A549 (cell line): ENCODE measurements around the gene GTF2A2. TPM values are rescaled to one million over a fixed set of nuclear protein-coding genes. Genes with fewer than 3 reads are reported as not detected.
A peak's percentile ranks its signal among the peaks of the same experiment; 100 is the strongest.

Source experiments
- ATAC-seq, 2 experiments: fragments of 200-7000 bp in 1 of 2; fragments of >200 bp in 1 of 2; cut with Nextera tagmentation in 1 of 2; cut with Tn5 transposase in 1 of 2; 3 replicates each; pipeline versions ENCODE4 v1.8.0 to v1.9.1; 2018 to 2020; ENCODE audit warnings: mild to moderate bottlenecking in 1 of 2, moderate library complexity in 1 of 2
- CTCF ChIA-PET: fragments of 300-600 bp; sonication (Branson Sonifier 250); formaldehyde crosslinking; extraction: SDS; loops from one replicate; lab custom pipeline; 2021; ENCODE audit warnings: antibody characterized with exemption, inconsistent platforms; lab: Yijun Ruan, JAX
- POLR2A ChIA-PET: fragments of 350-600 bp; formaldehyde crosslinking; extraction: SDS; loops from one replicate; lab custom pipeline; 2021; ENCODE audit warnings: antibody characterized with exemption, inconsistent platforms; lab: Yijun Ruan, JAX
- DNase-seq, 2 experiments: peaks; one replicate each; pipeline versions ENCODE4 v3.0.0 to v3.0.0-alpha.2; 2011 to 2016; ENCODE audit warnings: low read depth in 1 of 2, low spot score in 1 of 2
- FAIRE-seq: peaks from 2 replicates; lab custom pipeline; 2011; peaks lifted over from hg19 to GRCh38; lab: Jason Lieb, UNC
- H3K27ac ChIP-seq, 2 experiments: fragments of >200 bp; sonication (Bioruptor Twin); formaldehyde crosslinking; 3 replicates each; pipeline ENCODE4 v1.5.1; 2016 to 2017
- H3K4me1 ChIP-seq: fragments of >200 bp; sonication (Bioruptor Twin); formaldehyde crosslinking; 3 replicates; pipeline ENCODE4 v1.6.1; 2016
- H3K4me2 ChIP-seq: fragments of >200 bp; sonication (Bioruptor Twin); formaldehyde crosslinking; 3 replicates; pipeline ENCODE4 v1.6.1; 2016
- H3K4me3 ChIP-seq: fragments of >200 bp; sonication (Bioruptor Twin); formaldehyde crosslinking; 3 replicates; pipeline ENCODE4 v1.5.1; 2016
- H3K9me3 ChIP-seq: fragments of >200 bp; sonication (Bioruptor Twin); formaldehyde crosslinking; 3 replicates; pipeline ENCODE4 v1.6.1; 2016
- BCL3 ChIP-seq: fragments of >200 bp; sonication (Bioruptor Twin); formaldehyde crosslinking; IDR thresholded peaks from 3 replicates; pipeline ENCODE4 v1.6.1; 2016
- CHD2 ChIP-seq: fragments of 150-350 bp; IDR thresholded peaks from 2 replicates; pipeline ENCODE4 v1.6.1; 2014; ENCODE audit warnings: low read length; ENCODE audit not compliant: partially characterized antibody
- CTCF ChIP-seq: fragments of >200 bp; sonication (Bioruptor Twin); formaldehyde crosslinking; IDR thresholded peaks from 3 replicates; pipeline ENCODE4 v1.5.1; 2016
- EHF ChIP-seq: fragments of 250-450 bp; sonication (Bioruptor Pico); IDR thresholded peaks from 2 replicates; pipeline ENCODE4 v1.5.0; 2020; ENCODE audit warnings: mild to moderate bottlenecking
- EHMT2 ChIP-seq: fragments of 200-600 bp; sonication (generic); IDR thresholded peaks from 2 replicates; pipeline ENCODE4 v1.6.1; 2016; ENCODE audit warnings: antibody characterized with exemption, low read depth, mild to moderate bottlenecking, moderate library complexity
- FOXS1 ChIP-seq: fragments of 250-450 bp; sonication (Bioruptor Pico); IDR thresholded peaks from 2 replicates; pipeline ENCODE4 v1.5.0; 2020; ENCODE audit warnings: mild to moderate bottlenecking, moderate library complexity
- GATA3 ChIP-seq: IDR thresholded peaks from 2 replicates; pipeline ENCODE4 v1.6.1; 2012; ENCODE audit warnings: borderline replicate concordance
- HES2 ChIP-seq: fragments of >200 bp; sonication (Bioruptor Twin); formaldehyde crosslinking; IDR thresholded peaks from 2 replicates; pipeline ENCODE4 v1.6.1; 2016
- HEYL ChIP-seq: fragments of 250-450 bp; sonication (Bioruptor Pico); IDR thresholded peaks from 2 replicates; pipeline ENCODE4 v1.8.0; 2021; ENCODE audit warnings: mild to moderate bottlenecking, moderate library complexity
- HOXA7 ChIP-seq: fragments of 250-450 bp; sonication (Bioruptor Pico); IDR thresholded peaks from 2 replicates; pipeline ENCODE4 v1.5.0; 2020; ENCODE audit warnings: mild to moderate bottlenecking, moderate library complexity
- HOXB13 ChIP-seq: fragments of 250-450 bp; sonication (Bioruptor Pico); IDR thresholded peaks from 2 replicates; pipeline ENCODE4 v1.5.0; 2020; ENCODE audit warnings: low read depth, mild to moderate bottlenecking, moderate library complexity
- HOXB5 ChIP-seq: fragments of 250-450 bp; sonication (Bioruptor Pico); IDR thresholded peaks from 2 replicates; pipeline ENCODE4 v1.5.0; 2020; ENCODE audit warnings: mild to moderate bottlenecking, moderate library complexity
- JUN ChIP-seq, 2 experiments: fragments of >200 bp; sonication (Bioruptor Twin); formaldehyde crosslinking; IDR thresholded peaks; 2 replicates in 1 of 2; 3 replicates in 1 of 2; pipeline ENCODE4 v1.6.1; 2016 to 2017
- JUNB ChIP-seq: fragments of >200 bp; sonication (Bioruptor Twin); formaldehyde crosslinking; IDR thresholded peaks from 2 replicates; pipeline ENCODE4 v1.6.1; 2016
- MAFK ChIP-seq: fragments of 450-650 bp; IDR thresholded peaks from 2 replicates; pipeline ENCODE4 v1.6.1; 2014; ENCODE audit not compliant: partially characterized antibody
- MAZ ChIP-seq: fragments of 150-350 bp; IDR thresholded peaks from 2 replicates; pipeline ENCODE4 v1.6.1; 2014; ENCODE audit warnings: antibody characterized with exemption, low read depth, low read length, borderline replicate concordance
- MYC ChIP-seq: IDR thresholded peaks from 2 replicates; pipeline ENCODE4 v1.6.1; 2012; ENCODE audit warnings: mild to moderate bottlenecking, inconsistent platforms, low read length, improper control_type of control experiment, borderline replicate concordance
- NFE2L2 ChIP-seq: fragments of 150-350 bp; conservative IDR thresholded peaks from 2 replicates; pipeline ENCODE4 v1.6.1; 2014; ENCODE audit warnings: low read length
- POLR2A ChIP-seq: IDR thresholded peaks from 2 replicates; pipeline ENCODE4 v1.6.1; 2012; ENCODE audit warnings: mild to moderate bottlenecking, low read length
- RAD21 ChIP-seq, 2 experiments: fragments of >200 bp in 1 of 2; sonication (Bioruptor Twin) in 1 of 2; formaldehyde crosslinking in 1 of 2; IDR thresholded peaks in 1 of 2; conservative IDR thresholded peaks in 1 of 2; 2 replicates in 1 of 2; 3 replicates in 1 of 2; pipeline ENCODE4 v1.6.1; 2012 to 2018; ENCODE audit warnings: inconsistent platforms in 1 of 2
- RCOR1 ChIP-seq: fragments of 150-350 bp; IDR thresholded peaks from 2 replicates; pipeline ENCODE4 v1.6.1; 2014; ENCODE audit warnings: antibody characterized with exemption, low read length, low read depth
- RNF2 ChIP-seq: fragments of 200-600 bp; sonication (generic); IDR thresholded peaks from 2 replicates; pipeline ENCODE4 v1.6.1; 2016; ENCODE audit warnings: low read depth, mild to moderate bottlenecking, antibody characterized with exemption, moderate library complexity, borderline replicate concordance
- SMC3 ChIP-seq: fragments of >200 bp; sonication (Bioruptor Twin); formaldehyde crosslinking; IDR thresholded peaks from 3 replicates; pipeline ENCODE4 v1.6.1; 2018; ENCODE audit warnings: inconsistent platforms
- TFCP2L1 ChIP-seq: fragments of 250-450 bp; sonication (Bioruptor Pico); IDR thresholded peaks from 2 replicates; pipeline ENCODE4 v1.5.0; 2021; ENCODE audit warnings: mild to moderate bottlenecking
- TP53 ChIP-seq: fragments of 250-450 bp; sonication (Bioruptor Pico); IDR thresholded peaks from 2 replicates; pipeline ENCODE4 v1.5.0; 2021; ENCODE audit warnings: mild to moderate bottlenecking, moderate library complexity
- ZC3H11A ChIP-seq: fragments of 450-650 bp; IDR thresholded peaks from 2 replicates; pipeline ENCODE4 v1.6.1; 2014; ENCODE audit warnings: antibody characterized with exemption, mild to moderate bottlenecking
- WGBS: methylation state at CpG from one replicate; pipeline ENCODE4 v1.1.6; 2017; ENCODE audit errors: missing lambda C conversion rate; 5-methylcytosine and 5-hydroxymethylcytosine counted together
- polyA plus RNA-seq, 4 experiments: library from polyadenylated mRNA; depleted of rRNA in 3 of 4; stranded (reverse); fragments of >200 nt; fragmentation: RNase III in 1 of 4; extraction: RNeasy Plus Mini Kit Qiagen cat#74134 plus additional on column Dnase treatment in 1 of 4; gene quantifications; 2 replicates in 3 of 4; 3 replicates in 1 of 4; pipeline ENCODE4 v1.2.3, GENCODE V29; 2011 to 2017
- TF ChIP-seq, protein P1 (sequence below): fragments of 450-650 bp; IDR thresholded peaks from 2 replicates; pipeline ENCODE4 v1.6.1; 2014; ENCODE audit warnings: antibody characterized with exemption
- TF ChIP-seq, protein P2 (sequence below): IDR thresholded peaks from 2 replicates; pipeline ENCODE4 v1.6.1; 2012
- TF ChIP-seq, protein P3 (sequence below): fragments of 150-350 bp; IDR thresholded peaks from 2 replicates; pipeline ENCODE4 v1.6.1; 2014; ENCODE audit warnings: low read depth, mild to moderate bottlenecking, low read length

Gene GTF2A2
- polyA plus RNA-seq, 2 of the 4 experiments (the other 2 are of a cell fraction) = 220 to 282 TPM

GRCh38 chr15:59662260-59662659 is 4.9 kb upstream of the GTF2A2 start:
- Histone ChIP-seq H3K9me3 (no peaks in the 10 kb centered on the region), H3K27ac (no peak overlapping the region), H3K4me2 (no peak overlapping the region)
- WGBS = 55% methylated on average over 1 of the region's 1 CpG
- FAIRE-seq = peak; percentile 89
- TF ChIP-seq TFCP2L1 (CRISPR knock-in tag) (no peak), MAZ (no peak), POLR2A (no peak), MYC (no peak), NFE2L2 (no peak), HOXA7 (CRISPR knock-in tag) (no peak), SMC3 (no peak), GATA3 (no peak), FOXS1 (CRISPR knock-in tag) (no peak), RAD21 (conservative IDR thresholded peaks at IDR 0.05 in 1 of 2, IDR thresholded peaks at IDR 0.05 in 1 of 2) (no peak), HES2 (no peak), MAFK (no peak), HEYL (no peak), CHD2 (no peak), TP53 (no peak), HOXB5 (CRISPR knock-in tag) (no peak)
- TF ChIP-seq, all 56 proteins: peak for 0
- ATAC-seq (no peak), DNase-seq (no peak)
- Histone ChIP-seq H3K4me3 (no peak overlapping the region), H3K4me1 (no peaks in the 10 kb centered on the region)
- ChIA-PET POLR2A (no interaction called here), CTCF (interaction anchor here (0.6 to 1.7 kb wide), 3 partner anchors 19 to 706 kb away, joined by 3 to 5 read pairs (median 4); no protein-coding TSS in a partner anchor)

DNA sequence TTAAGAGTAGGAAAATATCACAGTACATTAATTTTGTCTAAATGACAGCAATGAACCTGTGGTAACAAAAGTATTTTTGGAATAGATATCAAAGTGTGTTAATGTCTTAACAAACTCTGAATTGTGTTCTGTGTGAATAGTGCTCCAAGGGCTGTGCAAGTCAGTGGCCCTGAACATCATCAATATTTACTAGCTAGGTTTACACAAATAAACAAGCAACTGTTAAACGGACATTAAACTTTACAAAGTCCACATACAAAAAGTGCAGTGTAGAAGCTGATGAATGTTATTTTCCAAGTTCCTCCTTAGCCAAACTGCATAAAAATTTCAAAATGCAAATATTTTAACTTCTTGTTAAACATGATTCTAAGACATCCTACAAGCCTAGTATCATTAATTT is 2.1 kb upstream of the GTF2A2 start:
- POLR2A ChIA-PET = no interaction called here
- TF ChIP-seq EHF (CRISPR knock-in tag) = no peak
- TF ChIP-seq RCOR1 = no peak
- no peak for TF ChIP-seq JUN (IDR thresholded peaks at IDR 0.05)
- no peak for TF ChIP-seq RNF2
- TF ChIP-seq, protein P1, sequence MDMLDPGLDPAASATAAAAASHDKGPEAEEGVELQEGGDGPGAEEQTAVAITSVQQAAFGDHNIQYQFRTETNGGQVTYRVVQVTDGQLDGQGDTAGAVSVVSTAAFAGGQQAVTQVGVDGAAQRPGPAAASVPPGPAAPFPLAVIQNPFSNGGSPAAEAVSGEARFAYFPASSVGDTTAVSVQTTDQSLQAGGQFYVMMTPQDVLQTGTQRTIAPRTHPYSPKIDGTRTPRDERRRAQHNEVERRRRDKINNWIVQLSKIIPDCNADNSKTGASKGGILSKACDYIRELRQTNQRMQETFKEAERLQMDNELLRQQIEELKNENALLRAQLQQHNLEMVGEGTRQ = no peak
- TF ChIP-seq FOXS1 (CRISPR knock-in tag) = no peak
- TF ChIP-seq ZC3H11A = no peak
- no peak for TF ChIP-seq JUNB
- TF ChIP-seq EHMT2 = no peak
- TF ChIP-seq TFCP2L1 (CRISPR knock-in tag) = no peak
- TF ChIP-seq HOXB5 (CRISPR knock-in tag) = no peak
- TF ChIP-seq MAZ = no peak
- TF ChIP-seq, protein P2, sequence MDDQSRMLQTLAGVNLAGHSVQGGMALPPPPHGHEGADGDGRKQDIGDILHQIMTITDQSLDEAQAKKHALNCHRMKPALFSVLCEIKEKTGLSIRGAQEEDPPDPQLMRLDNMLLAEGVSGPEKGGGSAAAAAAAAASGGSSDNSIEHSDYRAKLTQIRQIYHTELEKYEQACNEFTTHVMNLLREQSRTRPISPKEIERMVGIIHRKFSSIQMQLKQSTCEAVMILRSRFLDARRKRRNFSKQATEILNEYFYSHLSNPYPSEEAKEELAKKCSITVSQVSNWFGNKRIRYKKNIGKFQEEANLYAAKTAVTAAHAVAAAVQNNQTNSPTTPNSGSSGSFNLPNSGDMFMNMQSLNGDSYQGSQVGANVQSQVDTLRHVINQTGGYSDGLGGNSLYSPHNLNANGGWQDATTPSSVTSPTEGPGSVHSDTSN = no peak
- no peak for TF ChIP-seq CTCF
- TF ChIP-seq, protein P3, sequence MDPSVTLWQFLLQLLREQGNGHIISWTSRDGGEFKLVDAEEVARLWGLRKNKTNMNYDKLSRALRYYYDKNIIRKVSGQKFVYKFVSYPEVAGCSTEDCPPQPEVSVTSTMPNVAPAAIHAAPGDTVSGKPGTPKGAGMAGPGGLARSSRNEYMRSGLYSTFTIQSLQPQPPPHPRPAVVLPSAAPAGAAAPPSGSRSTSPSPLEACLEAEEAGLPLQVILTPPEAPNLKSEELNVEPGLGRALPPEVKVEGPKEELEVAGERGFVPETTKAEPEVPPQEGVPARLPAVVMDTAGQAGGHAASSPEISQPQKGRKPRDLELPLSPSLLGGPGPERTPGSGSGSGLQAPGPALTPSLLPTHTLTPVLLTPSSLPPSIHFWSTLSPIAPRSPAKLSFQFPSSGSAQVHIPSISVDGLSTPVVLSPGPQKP = no peak
- TF ChIP-seq CHD2 = no peak
- TF ChIP-seq BCL3 = no peak
- no peak for TF ChIP-seq HOXB13
- no peak for ATAC-seq
- DNase-seq = no peak
- FAIRE-seq = no peak
- WGBS = 36% methylated on average over 1 of the region's 1 CpG
- Histone ChIP-seq H3K27ac (no peak overlapping the region), H3K9me3 (no peaks in the 10 kb centered on the region), H3K4me1 (peaks cover 12% of the 10 kb centered on the region), H3K4me3 (no peak overlapping the region), H3K4me2 (no peak overlapping the region)
- CTCF ChIA-PET = no interaction called here
